Muscle layer of colon (tissue), 2 donors: Measurements from ENCODE around the gene AKAP1.

Experiments
- H3K27ac ChIP-seq: one replicate; pipeline ENCODE4 v1.7.0; 2013; ENCODE audit warnings: low read depth, mild to moderate bottlenecking, low read length, moderate library complexity
- H3K27me3 ChIP-seq, 2 donors: one replicate each; pipeline ENCODE4 v1.7.0; 2013; ENCODE audit warnings: low read length in 2 of 2, mild to moderate bottlenecking in 2 of 2; ENCODE audit not compliant: insufficient read depth in 2 of 2, control insufficient read depth in 1 of 2
- H3K36me3 ChIP-seq: one replicate; pipeline ENCODE4 v1.7.0; 2013; ENCODE audit warnings: mild to moderate bottlenecking, low read length; ENCODE audit not compliant: insufficient read depth
- H3K4me1 ChIP-seq: one replicate; pipeline ENCODE4 v1.7.0; 2013; ENCODE audit warnings: mild to moderate bottlenecking, low read length; ENCODE audit not compliant: insufficient read depth
- H3K4me3 ChIP-seq, 2 donors: one replicate each; pipeline ENCODE4 v1.7.0; 2013; ENCODE audit warnings: low read length in 2 of 2, low read depth in 1 of 2, mild to moderate bottlenecking in 1 of 2, moderate library complexity in 1 of 2
- H3K9ac ChIP-seq: one replicate; pipeline ENCODE4 v1.7.0; 2013; ENCODE audit warnings: low read length
- H3K9me3 ChIP-seq: one replicate; pipeline ENCODE4 v1.7.0; 2013; ENCODE audit warnings: mild to moderate bottlenecking, low read length
- donor health status: abdominal sarcoma.
- donor health status: Adenocarcinoma of cecum.

AKAP1 gene

DNA sequence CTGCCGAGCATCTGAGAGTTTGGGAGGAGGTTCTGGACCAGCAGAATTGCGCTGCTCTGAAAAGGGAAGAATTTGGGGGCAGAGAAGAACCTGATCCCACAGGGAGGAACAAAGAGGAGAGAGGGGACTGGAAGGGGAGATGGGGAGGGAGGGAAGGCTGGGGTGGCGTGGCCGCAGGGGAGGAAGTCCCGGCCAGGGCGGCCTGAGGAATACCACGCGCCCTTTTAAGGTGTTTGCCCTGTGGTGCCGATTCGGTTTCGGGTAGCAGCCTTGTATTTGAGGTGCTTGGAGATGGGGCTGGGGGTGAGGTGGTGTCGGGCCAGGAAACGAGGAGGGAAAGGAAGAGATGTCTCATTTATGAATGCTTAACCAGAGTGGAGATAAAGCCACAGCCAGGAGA is 51.3 kb downstream of the AKAP1 start:
- Histone ChIP-seq H3K27me3 (no peaks in the 10 kb centered on the region), H3K9ac (no peak overlapping the region), H3K27ac (no peak overlapping the region), H3K4me3 (no peak overlapping the region), H3K36me3 (no peaks in the 10 kb centered on the region), H3K4me1 (no peaks in the 10 kb centered on the region), H3K9me3 (no peaks in the 10 kb centered on the region)

- H3K9ac ChIP-seq, result no peak overlapping the region
- no peak overlapping the region for H3K4me3 ChIP-seq
- no peaks in the 10 kb centered on the region for H3K36me3 ChIP-seq
- no peak overlapping the region for H3K27ac ChIP-seq
- H3K4me1 ChIP-seq, result no peaks in the 10 kb centered on the region
- H3K9me3 ChIP-seq, result no peaks in the 10 kb centered on the region
- no peaks in the 10 kb centered on the region for H3K27me3 ChIP-seq
These were observed 53.2 kb downstream of the AKAP1 start for GRCh38 chr17:57138030-57138911.

GRCh38 chr17:57138956-57139576 is 54.0 kb downstream of the AKAP1 start:
- Histone ChIP-seq H3K4me1 (no peaks in the 10 kb centered on the region), H3K27me3 (no peaks in the 10 kb centered on the region), H3K9ac (no peak overlapping the region), H3K4me3 (no peak overlapping the region), H3K27ac (no peak overlapping the region), H3K9me3 (no peaks in the 10 kb centered on the region), H3K36me3 (no peaks in the 10 kb centered on the region)

DNA sequence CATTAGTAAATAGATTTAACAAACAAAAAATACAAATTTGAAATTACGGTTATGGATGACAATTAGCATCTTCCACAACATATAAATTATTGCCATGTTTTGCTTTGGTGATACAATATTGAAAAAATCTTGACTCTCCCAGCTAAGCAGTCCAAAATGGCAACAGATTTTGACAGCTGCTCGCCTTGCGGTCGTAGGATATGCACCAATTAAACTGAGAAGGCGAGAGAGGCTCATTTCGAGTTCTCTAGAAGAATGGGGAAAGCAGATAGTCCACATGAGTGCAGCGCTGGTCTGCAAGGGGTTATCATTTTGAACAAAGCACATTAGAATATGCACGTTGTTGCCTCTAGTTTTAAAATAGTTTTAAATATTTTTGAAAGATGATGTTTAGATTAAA is 55.3 kb downstream of the AKAP1 start:
- Histone ChIP-seq H3K4me1 (no peaks in the 10 kb centered on the region), H3K27me3 (no peaks in the 10 kb centered on the region), H3K9ac (no peak overlapping the region), H3K27ac (no peak overlapping the region), H3K9me3 (no peaks in the 10 kb centered on the region), H3K36me3 (no peaks in the 10 kb centered on the region), H3K4me3 (no peak overlapping the region)

- H3K27ac ChIP-seq, result no peak overlapping the region
- no peaks in the 10 kb centered on the region for H3K27me3 ChIP-seq
- no peak overlapping the region for H3K4me3 ChIP-seq
- no peaks in the 10 kb centered on the region for H3K36me3 ChIP-seq
- no peaks in the 10 kb centered on the region for H3K9me3 ChIP-seq
- no peaks in the 10 kb centered on the region for H3K4me1 ChIP-seq
- H3K9ac ChIP-seq, result no peak overlapping the region
These were observed 57.9 kb downstream of the AKAP1 start for GRCh38 chr17:57142925-57143324.

- no peak overlapping the region for H3K27ac ChIP-seq
- H3K36me3 ChIP-seq, result no peaks in the 10 kb centered on the region
- no peaks in the 10 kb centered on the region for H3K4me1 ChIP-seq
These were observed 58.3 kb downstream of the AKAP1 start for GRCh38 chr17:57143361-57143760.

GRCh38 chr17:57143919-57144318 is 58.9 kb downstream of the AKAP1 start:
- H3K9me3 ChIP-seq, result no peaks in the 10 kb centered on the region
- no peaks in the 10 kb centered on the region for H3K27me3 ChIP-seq
- no peak overlapping the region for H3K4me3 ChIP-seq
- H3K36me3 ChIP-seq, result no peaks in the 10 kb centered on the region
- no peak overlapping the region for H3K9ac ChIP-seq
- no peak overlapping the region for H3K27ac ChIP-seq
- no peaks in the 10 kb centered on the region for H3K4me1 ChIP-seq

More at GRCh38 chr17:57143361-57143760, 58.3 kb downstream of the AKAP1 start:
- no peak overlapping the region for H3K4me3 ChIP-seq
- H3K9me3 ChIP-seq, result no peaks in the 10 kb centered on the region
- no peaks in the 10 kb centered on the region for H3K27me3 ChIP-seq
- no peak overlapping the region for H3K9ac ChIP-seq

- Histone ChIP-seq H3K4me1 (no peaks in the 10 kb centered on the region), H3K27ac (no peak overlapping the region), H3K36me3 (no peaks in the 10 kb centered on the region), H3K9ac (no peak overlapping the region), H3K4me3 (no peak overlapping the region), H3K27me3 (no peaks in the 10 kb centered on the region), H3K9me3 (no peaks in the 10 kb centered on the region)
These were observed 59.5 kb downstream of the AKAP1 start for GRCh38 chr17:57144567-57144966.

DNA sequence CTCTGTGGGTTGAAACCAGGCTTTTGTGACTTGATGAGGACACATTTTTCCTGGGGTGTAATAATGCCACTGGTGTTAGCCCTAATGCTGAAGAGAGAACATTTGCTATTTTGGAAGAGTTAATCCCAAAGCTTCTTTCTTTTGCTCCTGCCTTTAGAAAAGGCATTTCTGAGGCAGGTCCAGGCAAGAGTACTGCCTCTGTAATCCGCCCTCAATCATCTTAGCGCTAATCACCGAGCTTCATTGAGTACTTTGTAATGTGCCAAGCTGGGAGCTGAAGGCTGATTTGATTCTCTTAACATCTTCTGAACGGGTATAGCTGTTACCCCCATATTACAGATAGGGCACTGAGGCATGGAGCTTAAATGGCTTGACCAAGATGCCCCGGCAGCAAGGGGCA is 60.3 kb downstream of the AKAP1 start:
- Histone ChIP-seq H3K27ac (no peak overlapping the region), H3K27me3 (no peaks in the 10 kb centered on the region), H3K4me3 (no peak overlapping the region), H3K9ac (no peak overlapping the region), H3K36me3 (no peaks in the 10 kb centered on the region), H3K9me3 (no peaks in the 10 kb centered on the region), H3K4me1 (no peaks in the 10 kb centered on the region)

DNA sequence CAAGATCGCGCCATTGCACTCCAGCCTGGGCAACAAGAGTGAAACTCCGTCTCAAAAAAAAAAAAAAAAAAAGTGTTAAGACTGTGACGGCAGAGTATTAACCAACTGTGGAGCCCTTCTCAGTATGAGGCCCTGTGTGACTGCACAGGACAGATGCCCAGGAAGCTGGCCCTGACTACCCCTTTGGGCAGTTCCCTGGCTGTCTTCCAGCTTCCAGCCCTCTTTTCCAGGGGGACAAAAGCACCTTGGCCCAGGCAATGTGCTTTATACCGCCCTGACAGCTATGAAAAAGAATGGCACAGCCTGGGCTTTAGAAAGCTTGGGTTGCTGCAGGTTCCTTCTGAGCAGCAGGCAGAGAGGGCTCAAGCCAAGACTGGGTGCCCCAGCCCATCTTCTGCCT is 61.2 kb downstream of the AKAP1 start:
- Histone ChIP-seq H3K9me3 (no peaks in the 10 kb centered on the region), H3K4me1 (no peaks in the 10 kb centered on the region), H3K27me3 (no peaks in the 10 kb centered on the region), H3K27ac (no peak overlapping the region), H3K9ac (no peak overlapping the region), H3K4me3 (no peak overlapping the region), H3K36me3 (no peaks in the 10 kb centered on the region)

- H3K27me3 ChIP-seq, result no peaks in the 10 kb centered on the region
- H3K9me3 ChIP-seq, result no peaks in the 10 kb centered on the region
- no peaks in the 10 kb centered on the region for H3K4me1 ChIP-seq
- no peak overlapping the region for H3K27ac ChIP-seq
- no peak overlapping the region for H3K9ac ChIP-seq
- no peaks in the 10 kb centered on the region for H3K36me3 ChIP-seq
- H3K4me3 ChIP-seq, result no peak overlapping the region
These were observed 66.8 kb downstream of the AKAP1 start for GRCh38 chr17:57151798-57152197.
